ENCODE data around the gene VTI1A. TPM values are rescaled to one million over a fixed set of nuclear protein-coding genes. Genes with fewer than 3 reads are reported as not detected.
A peak's percentile ranks its signal among the peaks of the same experiment; 100 is the strongest.

The VTI1A gene
- total RNA-seq, 1 experiment from 2014 or later = 22.0 TPM

DNA sequence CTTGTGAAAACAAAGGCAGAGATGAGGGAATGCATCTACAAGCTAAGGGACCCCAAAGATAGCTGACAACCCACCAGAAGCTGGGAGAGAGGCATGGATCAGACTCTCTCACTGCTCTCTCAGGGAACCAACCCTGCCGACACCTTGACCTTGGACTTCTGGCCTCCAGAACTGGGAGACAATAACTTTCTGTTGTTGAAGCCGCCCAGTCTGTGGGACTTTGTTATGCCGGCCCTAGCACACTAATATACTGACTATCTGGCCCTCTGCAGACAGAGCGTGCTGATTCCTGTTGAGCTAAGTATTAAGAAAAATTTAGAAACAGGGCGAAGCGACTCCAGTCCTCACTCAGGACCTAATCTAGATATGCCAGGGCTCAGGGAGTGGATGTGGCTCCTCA is 358.7 kb downstream of the VTI1A start:
- no peak overlapping the region for H2AK5ac ChIP-seq (ENCODE audit: insufficient read length, low read length)
- no peak overlapping the region for H2BK120ac ChIP-seq (ENCODE audit: low read depth, low read length, poor library complexity, severe bottlenecking)
- peaks cover 6 to 12% (median 8%) of the 10 kb centered on the region in 3 experiments; a peak in 6 of 7 replicates for H3K36me3 Mint-ChIP-seq (ENCODE audit: insufficient read depth in 1 of 3, low read depth in 3 of 3)
- no peaks in the 10 kb centered on the region for H3K79me2 ChIP-seq (ENCODE audit: insufficient read depth, low read length)
- no peak overlapping the region for H3K4me3 Mint-ChIP-seq
- no peak overlapping the region for H3K14ac ChIP-seq (ENCODE audit: insufficient read depth, low read length)
- no peak for TF ChIP-seq CTCF (conservative IDR thresholded peaks at IDR 0.05)
- no CpG with 5 or more reads among the region's 6 CpGs for WGBS (ENCODE audit: extremely low coverage, insufficient read length, low lambda C conversion rate)
- no peak overlapping the region for H4K91ac ChIP-seq (ENCODE audit: insufficient read length, low read depth, low read length)
- H2BK15ac ChIP-seq (ENCODE audit: low read depth, low read length) = no peak overlapping the region
- peaks cover 32 to 34% of the 10 kb centered on the region in 2 experiments for H3K4me1 Mint-ChIP-seq
- H3K4me2 ChIP-seq (ENCODE audit: insufficient read depth, insufficient read length, low read length) = no peak overlapping the region
- H3K9me3 Mint-ChIP-seq = peaks cover 0 to 4% of the 10 kb centered on the region in 2 experiments; a peak in 1 of 5 replicates
- H3K4ac ChIP-seq (ENCODE audit: low read depth, low read length) = no peak overlapping the region
- H2BK5ac ChIP-seq (ENCODE audit: insufficient read length, low read length) = no peak overlapping the region
- H4K5ac ChIP-seq (ENCODE audit: insufficient read length, low read depth, low read length) = no peak overlapping the region
- H4K20me1 ChIP-seq (ENCODE audit: control insufficient read depth, insufficient read depth, insufficient read length) = no peaks in the 10 kb centered on the region
- H3K4me1 ChIP-seq (ENCODE audit: insufficient read depth, low read length) = peaks cover 18% of the 10 kb centered on the region
- H2AFZ ChIP-seq (ENCODE audit: low read length) = no peak overlapping the region
- peaks cover 8% of the 10 kb centered on the region for H3K27me3 Mint-ChIP-seq (ENCODE audit: low read depth)
- no peak overlapping the region for H2BK20ac ChIP-seq (ENCODE audit: low read depth, low read length, poor library complexity, severe bottlenecking)
- H4K8ac ChIP-seq (replicated peaks; ENCODE audit: insufficient read length, low read depth, low read length) = no peak overlapping the region
- no peaks in the 10 kb centered on the region for H3K9me3 ChIP-seq (ENCODE audit: control insufficient read depth, low read depth, low read length)
- H3K23ac ChIP-seq (ENCODE audit: insufficient read length, low read depth, low read length) = no peak overlapping the region
- no peaks in the 10 kb centered on the region for H3K79me1 ChIP-seq (ENCODE audit: insufficient read depth, low read depth, low read length, poor library complexity, severe bottlenecking)
- H3K18ac ChIP-seq (ENCODE audit: insufficient read length, low read depth, low read length) = no peak overlapping the region
- no peak overlapping the region for H3K27ac Mint-ChIP-seq
- no peak overlapping the region for H2BK12ac ChIP-seq (ENCODE audit: insufficient read length, low read depth, low read length)
- no peak overlapping the region for H3K27ac ChIP-seq (ENCODE audit: insufficient read length, low read depth, low read length)
- DNase-seq = peak; percentile 6
- H3K27me3 ChIP-seq (ENCODE audit: insufficient read depth, low read length) = no peaks in the 10 kb centered on the region
- H3T11ph ChIP-seq (ENCODE audit: low read length) = no peak overlapping the region
- no peak overlapping the region for H3K9ac ChIP-seq (ENCODE audit: extremely low read depth, insufficient read length, low read length)
- H3K56ac ChIP-seq (ENCODE audit: insufficient read length, low read depth, low read length) = no peak overlapping the region
- H3K23me2 ChIP-seq (ENCODE audit: insufficient read length, low read depth, low read length, poor library complexity, severe bottlenecking) = no peaks in the 10 kb centered on the region

All from H9 (cell line).